Limb (tissue), 2 donors: ENCODE results near the gene SMIM12.
"Not testable (repeated sequence)": the region's sequence is repeated elsewhere in the genome, so short reads cannot be mapped to it uniquely, and the experiment has no call there.

Source experiments
- DNase-seq, 2 donors: peaks; one replicate each; pipeline ENCODE4 v3.0.0-alpha.2; 2016; ENCODE audit errors: extremely low spot score in 2 of 2

Gene SMIM12

GRCh38 chr1:34844252-34844634 is 15.3 kb downstream of the SMIM12 start:
- no peak for DNase-seq

- no peak for DNase-seq
Observed at GRCh38 chr1:34843392-34844251, 15.9 kb downstream of the SMIM12 start.

- DNase-seq = no peak
Observed at GRCh38 chr1:34842952-34843371, 16.6 kb downstream of the SMIM12 start.

GRCh38 chr1:34842073-34842472 is 17.5 kb downstream of the SMIM12 start:
- no peak for DNase-seq

GRCh38 chr1:34840426-34840825 is 19.1 kb downstream of the SMIM12 start:
- no peak for DNase-seq

GRCh38 chr1:34839526-34840305 is 19.8 kb downstream of the SMIM12 start:
- DNase-seq = no peak

GRCh38 chr1:34833711-34834110 is 25.8 kb downstream of the SMIM12 start:
- DNase-seq = no peak

GRCh38 chr1:34831721-34832246 is 27.8 kb downstream of the SMIM12 start:
- no peak for DNase-seq

- no peak for DNase-seq
Observed at GRCh38 chr1:34829250-34829649, 30.3 kb downstream of the SMIM12 start.

- DNase-seq = no peak
Observed at GRCh38 chr1:34828611-34829010, 30.9 kb downstream of the SMIM12 start.

GRCh38 chr1:34827341-34827941 is 32.1 kb downstream of the SMIM12 start:
- no peak for DNase-seq

- no peak for DNase-seq
Observed at GRCh38 chr1:34825455-34826091, 34.0 kb downstream of the SMIM12 start.

GRCh38 chr1:34824817-34825454 is 34.6 kb downstream of the SMIM12 start:
- no peak for DNase-seq

- no peak for DNase-seq
Observed at GRCh38 chr1:34822202-34822601, 37.3 kb downstream of the SMIM12 start.

- not testable (repeated sequence) for DNase-seq
Observed at GRCh38 chr1:34818862-34819261, 40.7 kb downstream of the SMIM12 start.

- DNase-seq = no peak
Observed at GRCh38 chr1:34816778-34817177, 42.8 kb downstream of the SMIM12 start.

GRCh38 chr1:34816332-34816731 is 43.2 kb downstream of the SMIM12 start:
- no peak for DNase-seq

- DNase-seq = not testable (repeated sequence)
Observed at GRCh38 chr1:34810781-34811180, 48.8 kb downstream of the SMIM12 start.

GRCh38 chr1:34808051-34808810 is 51.3 kb downstream of the SMIM12 start:
- DNase-seq = no peak

- no peak for DNase-seq
Observed at GRCh38 chr1:34806396-34806795, 53.2 kb downstream of the SMIM12 start.
